Lung (tissue), 12 donors: ENCODE data around the gene PRKCZ. TPM values are rescaled to one million over a fixed set of nuclear protein-coding genes. Genes with fewer than 3 reads are reported as not detected.

Source experiments
- ATAC-seq: fragments of 200-7000 bp; cut with Tn5 transposase; one replicate; pipeline ENCODE4 v1.9.1; 2020; ENCODE audit warnings: moderate number of reproducible peaks; ENCODE audit not compliant: insufficient read depth, low FRiP score
- DNase-seq, 3 donors: peaks; one replicate each; pipeline ENCODE4 v3.0.0-alpha.2; 2013 to 2017
- H3K27ac ChIP-seq, 2 donors: one replicate each; pipeline ENCODE4 v1.5.1; 2013; ENCODE audit warnings: mild to moderate bottlenecking in 2 of 2, moderate library complexity in 2 of 2, control low read depth in 1 of 2, inconsistent platforms in 1 of 2, low read depth in 1 of 2, low read length in 1 of 2
- H3K27me3 ChIP-seq, 3 donors: one replicate each; pipeline ENCODE4 v1.5.1; 2013; ENCODE audit warnings: low read length in 2 of 3; ENCODE audit not compliant: control insufficient read depth in 3 of 3, insufficient read depth in 3 of 3
- H3K36me3 ChIP-seq, 4 donors: one replicate each; pipeline ENCODE4 v1.5.1; 2013; ENCODE audit warnings: low read length in 4 of 4, mild to moderate bottlenecking in 1 of 4, moderate library complexity in 1 of 4; ENCODE audit not compliant: control insufficient read depth in 4 of 4, insufficient read depth in 4 of 4
- H3K4me1 ChIP-seq, 5 donors: one replicate each; pipeline ENCODE4 v1.5.1; 2013; ENCODE audit warnings: low read length in 5 of 5, mild to moderate bottlenecking in 2 of 5, moderate library complexity in 1 of 5; ENCODE audit not compliant: control insufficient read depth in 5 of 5, insufficient read depth in 5 of 5
- H3K4me3 ChIP-seq: one replicate; pipeline ENCODE4 v1.5.1; 2013; ENCODE audit warnings: mild to moderate bottlenecking, control low read depth, moderate library complexity
- H3K9ac ChIP-seq, 2 donors: one replicate each; pipeline ENCODE4 v1.5.1; 2013; ENCODE audit warnings: low read length in 2 of 2, control low read depth in 1 of 2; ENCODE audit not compliant: insufficient read depth in 1 of 2
- H3K9me3 ChIP-seq, 4 donors: one replicate each; pipeline ENCODE4 v1.5.1; 2013; ENCODE audit warnings: low read length in 3 of 4, mild to moderate bottlenecking in 1 of 4, moderate library complexity in 1 of 4; ENCODE audit not compliant: control insufficient read depth in 4 of 4, insufficient read depth in 3 of 4
- WGBS, 2 donors: extraction: QIAGEN DNeasy Blood & Tissue Kit; methylation state at CpG; one replicate each; pipeline ENCODE4 v1.1.7; 2013; 5-methylcytosine and 5-hydroxymethylcytosine counted together
- polyA plus RNA-seq, 2 donors: library from polyadenylated mRNA; stranded (reverse); fragments of 200-250 nt; gene quantifications; one replicate each; pipeline ENCODE4 v1.2.1, GENCODE V29; 2013
- total RNA-seq, 2 donors: library from RNA; depleted of rRNA in 1 of 2; stranded (reverse); fragments of >200 nt in 1 of 2; gene quantifications; one replicate each; pipeline ENCODE4 v1.2.1, GENCODE V29; 2014 to 2021
- TF ChIP-seq, protein P1 (sequence below): IDR thresholded peaks from 2 replicates; pipeline ENCODE4 v1.5.1; 2012; ENCODE audit warnings: mild to moderate bottlenecking; ENCODE audit errors: control extremely low read depth, extremely low read depth
- donor health status: control.
- donor health status: control.
- donor health status: Bipolar disorder and iron deficiency.
- donor health status: healthy.
- donor health status: DM: yes; HTN: yes; CAD: no.

PRKCZ gene
- total and polyA plus RNA-seq, 4 donors, result 55.2 to 149 (median 117) TPM

DNA sequence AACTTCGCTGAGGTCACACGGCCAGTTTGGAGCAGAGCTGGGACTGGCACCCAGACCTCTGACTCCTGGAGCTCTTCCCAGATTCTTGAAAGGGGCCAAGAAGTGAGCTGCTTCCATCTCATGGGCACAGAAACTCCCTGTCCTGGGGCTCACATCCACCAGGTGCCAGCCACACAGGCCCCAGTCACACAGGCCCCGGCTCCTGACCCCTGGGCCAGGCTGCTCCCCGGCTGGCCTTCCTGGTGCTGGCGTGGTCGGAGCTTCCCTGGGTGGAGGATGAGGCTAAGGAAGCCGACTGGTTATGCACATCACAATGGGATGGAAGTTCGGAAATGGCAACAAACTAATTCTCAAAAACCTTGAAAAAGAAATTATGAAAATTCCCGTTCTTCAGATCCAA, 34.1 kb upstream of the PRKCZ start:
- H3K4me1 ChIP-seq, result peaks cover 0 to 18% (median 0%) of the 10 kb centered on the region in 5 donors
- no peak overlapping the region for H3K4me3 ChIP-seq
- H3K9me3 ChIP-seq, result peaks cover 0 to 2% (median 0%) of the 10 kb centered on the region in 4 donors
- TF ChIP-seq, protein P1, sequence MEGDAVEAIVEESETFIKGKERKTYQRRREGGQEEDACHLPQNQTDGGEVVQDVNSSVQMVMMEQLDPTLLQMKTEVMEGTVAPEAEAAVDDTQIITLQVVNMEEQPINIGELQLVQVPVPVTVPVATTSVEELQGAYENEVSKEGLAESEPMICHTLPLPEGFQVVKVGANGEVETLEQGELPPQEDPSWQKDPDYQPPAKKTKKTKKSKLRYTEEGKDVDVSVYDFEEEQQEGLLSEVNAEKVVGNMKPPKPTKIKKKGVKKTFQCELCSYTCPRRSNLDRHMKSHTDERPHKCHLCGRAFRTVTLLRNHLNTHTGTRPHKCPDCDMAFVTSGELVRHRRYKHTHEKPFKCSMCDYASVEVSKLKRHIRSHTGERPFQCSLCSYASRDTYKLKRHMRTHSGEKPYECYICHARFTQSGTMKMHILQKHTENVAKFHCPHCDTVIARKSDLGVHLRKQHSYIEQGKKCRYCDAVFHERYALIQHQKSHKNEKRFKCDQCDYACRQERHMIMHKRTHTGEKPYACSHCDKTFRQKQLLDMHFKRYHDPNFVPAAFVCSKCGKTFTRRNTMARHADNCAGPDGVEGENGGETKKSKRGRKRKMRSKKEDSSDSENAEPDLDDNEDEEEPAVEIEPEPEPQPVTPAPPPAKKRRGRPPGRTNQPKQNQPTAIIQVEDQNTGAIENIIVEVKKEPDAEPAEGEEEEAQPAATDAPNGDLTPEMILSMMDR, result no peak
- H3K9ac ChIP-seq, result no peak overlapping the region
- H3K27me3 ChIP-seq, result peaks cover 3 to 41% (median 5%) of the 10 kb centered on the region in 3 donors
- H3K27ac ChIP-seq, result no peak overlapping the region
- no peak for ATAC-seq
- 80 to 85% methylated on average over 9 of the region's 9 CpGs for WGBS, 2 donors
- no peaks in the 10 kb centered on the region for H3K36me3 ChIP-seq
- no peak for DNase-seq

DNA sequence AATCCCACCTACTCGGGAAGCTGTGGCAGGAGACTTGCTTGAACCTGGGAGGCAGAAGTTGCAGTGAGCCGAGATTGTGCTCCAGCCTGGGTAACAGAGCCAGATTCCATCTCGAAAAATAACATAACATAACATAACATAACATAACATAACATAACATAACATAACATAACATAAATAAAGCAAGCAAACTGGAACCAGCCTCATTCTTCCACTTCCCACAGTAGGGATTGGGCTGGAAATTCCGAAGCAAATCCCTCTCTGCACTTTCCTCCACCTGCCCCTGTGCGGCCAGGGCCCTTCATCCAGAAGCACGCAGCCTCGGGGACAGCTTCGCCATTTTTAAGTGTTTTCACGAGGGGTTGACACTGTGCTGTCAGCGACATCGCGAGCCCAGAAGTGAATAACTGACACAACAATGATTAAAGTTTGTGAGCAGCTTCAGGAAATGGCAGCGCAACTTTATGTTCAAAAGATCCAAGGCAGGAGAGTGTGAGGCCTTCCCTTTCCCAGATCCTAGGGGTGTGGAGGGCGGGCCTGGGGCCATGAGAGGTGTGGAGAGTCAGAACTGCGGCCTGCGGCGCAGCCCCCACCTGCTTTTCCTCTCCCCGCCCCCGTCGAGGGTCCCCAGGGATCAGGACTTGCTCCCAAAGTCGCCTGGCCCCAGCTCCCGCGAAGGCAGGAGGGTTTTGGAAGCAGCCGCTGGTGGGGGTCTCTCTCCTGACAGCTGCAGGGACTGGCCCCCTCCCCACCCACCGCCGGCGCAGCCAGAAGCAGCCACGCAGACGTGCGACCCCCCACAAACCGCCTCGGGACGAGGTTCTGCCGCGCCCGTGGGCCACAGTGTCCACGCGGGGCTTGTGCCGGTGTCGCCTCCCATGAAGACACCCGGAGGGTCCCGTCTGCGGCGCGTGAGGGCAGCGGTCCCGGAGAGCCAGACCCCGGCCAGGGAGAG, 31.7 kb upstream of the PRKCZ start:
- TF ChIP-seq, protein P1, result no peak
- DNase-seq, result peak; percentile 17 to 27 (median 22)

DNA sequence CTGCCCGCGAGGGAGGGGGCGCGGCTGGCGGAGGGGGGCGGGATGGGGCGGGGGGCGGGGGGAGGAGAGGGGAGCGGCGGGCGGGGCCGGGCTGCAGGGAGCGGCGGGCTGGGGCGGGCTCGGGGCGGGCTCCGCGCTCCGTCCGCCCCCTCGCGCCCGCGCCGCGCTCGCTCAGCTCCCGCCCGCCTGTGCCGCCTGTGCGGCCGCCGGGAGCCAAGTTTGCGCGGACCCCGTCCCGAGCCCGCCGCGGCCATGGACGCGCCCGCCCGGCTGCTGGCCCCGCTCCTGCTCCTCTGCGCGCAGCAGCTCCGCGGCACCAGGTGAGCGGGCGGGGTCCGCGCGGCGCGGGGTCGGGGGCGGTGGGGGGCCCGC, 31.1 kb upstream of the PRKCZ start, which contains the start of gene GABRD:
TSS of gene GABRD (plus strand) at position 174 of the 372 bp plus-strand sequence. CDS start at position 253, 79 bp downstream.
- H3K9me3 ChIP-seq, result peaks cover 0 to 5% (median 0%) of the 10 kb centered on the region in 4 donors
- peaks cover 0 to 18% (median 0%) of the 10 kb centered on the region in 5 donors for H3K4me1 ChIP-seq
- no peak within 1 kb of the TSS for H3K9ac ChIP-seq
- ATAC-seq (no peak), DNase-seq (peak; percentile 53 to 77 (median 53))
- no peak within 1 kb of the TSS for H3K27ac ChIP-seq
- no peak within 1 kb of the TSS for H3K4me3 ChIP-seq
- H3K36me3 ChIP-seq, result no peaks in the 10 kb centered on the region
- 0 to 1% methylated on average over 15 to 59 of the region's 60 CpGs for WGBS, 2 donors
- H3K27me3 ChIP-seq, result peaks cover 3 to 45% (median 12%) of the 10 kb centered on the region in 3 donors
- TF ChIP-seq, protein P1, result no peak

More for the DNA sequence above, 31.7 kb upstream of the PRKCZ start:
- no peak for ATAC-seq
- Histone ChIP-seq H3K4me1 (peaks cover 0 to 18% (median 0%) of the 10 kb centered on the region in 5 donors), H3K4me3 (no peak overlapping the region), H3K36me3 (no peaks in the 10 kb centered on the region), H3K9me3 (peaks cover 0 to 2% (median 0%) of the 10 kb centered on the region in 4 donors), H3K27me3 (peaks cover 3 to 48% (median 12%) of the 10 kb centered on the region in 3 donors), H3K9ac (no peak overlapping the region), H3K27ac (no peak overlapping the region)
- 13 to 15% methylated on average over 39 to 48 of the region's 48 CpGs for WGBS, 2 donors
